ENCODE data around the gene PHKA2.

DNA sequence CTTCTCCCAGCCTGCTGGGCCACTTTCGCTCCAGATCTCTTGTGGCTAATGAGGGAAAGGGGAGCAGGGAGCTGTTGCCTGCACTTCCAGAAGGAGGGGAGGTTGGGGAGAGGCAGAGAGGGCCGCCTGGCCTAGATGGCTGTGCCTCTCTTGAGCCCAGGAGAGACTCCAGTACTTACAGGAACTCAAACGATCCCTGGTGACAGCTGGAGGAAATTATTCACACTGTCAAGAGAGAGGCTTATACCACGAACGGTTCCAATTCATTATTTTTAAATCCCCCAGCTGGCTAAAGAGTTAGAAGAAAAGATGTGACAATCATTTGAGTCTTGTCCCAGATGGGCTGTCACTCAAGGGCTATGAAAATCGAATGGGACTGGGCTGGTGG lies 96.1 kb downstream of the PHKA2 start:
- TF ChIP-seq POLR2A (IDR thresholded peaks at IDR 0.05; ENCODE audit: low read depth, low read length) (no peak), POLR2AphosphoS5 (IDR thresholded peaks at IDR 0.05; ENCODE audit: low read depth, low read length) (no peak)
